Astrocyte (in vitro differentiated cells and primary cell): ENCODE results near the gene SLC9A7.

ENCODE experiments used
- CTCF ChIP-seq: IDR thresholded peaks from 2 replicates; pipeline ENCODE4 v1.5.1; 2011; ENCODE audit warnings: low read depth, mild to moderate bottlenecking, inconsistent platforms, low read length, moderate library complexity; ENCODE audit not compliant: insufficient read depth
- EZH2 ChIP-seq: IDR thresholded peaks from 2 replicates; pipeline ENCODE4 v1.6.1; 2012; ENCODE audit warnings: mild to moderate bottlenecking, low read length, inconsistent platforms; ENCODE audit not compliant: insufficient read depth

GRCh38 chrX:46716796-46717195 lies 42.1 kb downstream of the SLC9A7 start:
- no peak for TF ChIP-seq CTCF
- TF ChIP-seq EZH2, result no peak
